ENCODE results near the gene SYT12. TPM values are rescaled to one million over a fixed set of nuclear protein-coding genes. Genes with fewer than 3 reads are reported as not detected.

SYT12 gene
- total RNA-seq, 1 donor from 2014 or later: 0.08 TPM

DNA sequence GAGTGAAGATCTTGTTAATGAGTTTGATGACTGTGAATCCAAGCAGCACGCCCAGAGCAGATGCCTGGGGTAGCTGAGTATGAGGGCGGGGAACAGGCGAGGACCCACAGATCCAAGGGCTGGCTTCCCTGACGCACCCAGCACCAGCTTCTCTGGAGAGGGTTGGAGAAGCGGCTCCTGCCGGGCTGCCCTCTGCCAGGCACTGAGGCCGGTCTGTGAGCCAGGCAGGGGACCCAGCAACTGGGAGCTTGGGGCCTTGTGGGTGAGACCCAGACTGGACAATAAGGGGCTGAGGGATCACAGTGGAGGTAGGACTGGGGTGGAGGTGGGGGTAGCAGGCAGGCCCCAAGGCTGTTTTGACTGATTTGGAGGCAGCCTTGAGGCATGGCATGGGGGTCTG, 8.6 kb upstream of the SYT12 start:
- no peak for DNase-seq (ENCODE audit: low read depth)

DNA sequence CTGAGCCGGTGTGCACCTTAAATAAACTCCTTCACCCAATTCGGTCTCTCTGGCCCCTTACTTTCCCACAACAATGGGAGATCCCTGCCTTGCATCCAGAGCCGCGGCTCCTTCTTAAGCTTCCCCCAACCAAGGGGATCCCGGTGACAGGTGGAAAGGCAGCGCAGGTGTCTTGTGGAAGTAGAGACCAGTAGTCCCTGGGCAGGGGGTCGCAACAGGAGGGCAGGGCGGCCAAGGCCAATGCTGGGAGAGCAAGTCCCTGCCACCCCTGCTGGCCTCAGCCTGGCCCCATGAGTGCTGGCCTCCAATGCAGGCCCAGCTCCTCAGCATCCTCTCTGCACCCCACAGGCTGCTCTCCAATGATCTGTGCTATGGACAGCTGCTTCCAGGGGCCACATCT, 7.9 kb upstream of the SYT12 start:
- TF ChIP-seq, protein P1, sequence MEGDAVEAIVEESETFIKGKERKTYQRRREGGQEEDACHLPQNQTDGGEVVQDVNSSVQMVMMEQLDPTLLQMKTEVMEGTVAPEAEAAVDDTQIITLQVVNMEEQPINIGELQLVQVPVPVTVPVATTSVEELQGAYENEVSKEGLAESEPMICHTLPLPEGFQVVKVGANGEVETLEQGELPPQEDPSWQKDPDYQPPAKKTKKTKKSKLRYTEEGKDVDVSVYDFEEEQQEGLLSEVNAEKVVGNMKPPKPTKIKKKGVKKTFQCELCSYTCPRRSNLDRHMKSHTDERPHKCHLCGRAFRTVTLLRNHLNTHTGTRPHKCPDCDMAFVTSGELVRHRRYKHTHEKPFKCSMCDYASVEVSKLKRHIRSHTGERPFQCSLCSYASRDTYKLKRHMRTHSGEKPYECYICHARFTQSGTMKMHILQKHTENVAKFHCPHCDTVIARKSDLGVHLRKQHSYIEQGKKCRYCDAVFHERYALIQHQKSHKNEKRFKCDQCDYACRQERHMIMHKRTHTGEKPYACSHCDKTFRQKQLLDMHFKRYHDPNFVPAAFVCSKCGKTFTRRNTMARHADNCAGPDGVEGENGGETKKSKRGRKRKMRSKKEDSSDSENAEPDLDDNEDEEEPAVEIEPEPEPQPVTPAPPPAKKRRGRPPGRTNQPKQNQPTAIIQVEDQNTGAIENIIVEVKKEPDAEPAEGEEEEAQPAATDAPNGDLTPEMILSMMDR (IDR thresholded peaks at IDR 0.05; ENCODE audit: insufficient read depth, low read length, poor library complexity, severe bottlenecking): no peak
- Histone ChIP-seq H3K36me3 (ENCODE audit: control insufficient read depth, insufficient read depth, low read length) (no peaks in the 10 kb centered on the region), H3K27me3 (ENCODE audit: control insufficient read depth, insufficient read depth, low read length) (no peaks in the 10 kb centered on the region), H3K4me3 (ENCODE audit: low read depth, low read length) (no peak overlapping the region)
- no peak for DNase-seq (ENCODE audit: low read depth)

More for the DNA sequence above, 8.6 kb upstream of the SYT12 start:
- Histone ChIP-seq H3K36me3 (ENCODE audit: control insufficient read depth, insufficient read depth, low read length) (no peaks in the 10 kb centered on the region), H3K27me3 (ENCODE audit: control insufficient read depth, insufficient read depth, low read length) (no peaks in the 10 kb centered on the region), H3K4me3 (ENCODE audit: low read depth, low read length) (no peak overlapping the region)
- TF ChIP-seq, protein P1 (IDR thresholded peaks at IDR 0.05; ENCODE audit: insufficient read depth, low read length, poor library complexity, severe bottlenecking): no peak

DNA sequence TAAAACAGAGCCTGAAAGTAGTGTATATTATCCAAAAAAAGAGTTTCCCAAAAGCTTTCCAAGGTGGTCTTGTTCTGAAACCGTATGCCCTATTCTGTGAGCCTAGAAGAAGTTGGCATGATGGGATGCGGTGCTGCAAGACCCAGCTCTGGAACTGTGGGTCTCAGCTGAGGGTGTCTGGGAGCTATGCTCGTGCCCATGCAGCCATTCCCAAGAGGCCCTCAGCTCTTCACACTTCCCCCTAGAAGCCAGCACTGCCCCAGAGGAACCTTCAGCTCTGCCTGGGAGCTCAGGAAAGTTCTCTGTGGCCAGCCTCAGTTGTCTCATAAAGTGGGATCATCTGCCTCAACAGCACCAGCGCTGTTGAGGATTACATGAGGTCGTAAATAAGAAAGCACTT, 6.4 kb upstream of the SYT12 start:
- Histone ChIP-seq H3K27me3 (ENCODE audit: control insufficient read depth, insufficient read depth, low read length) (no peaks in the 10 kb centered on the region), H3K36me3 (ENCODE audit: control insufficient read depth, insufficient read depth, low read length) (no peaks in the 10 kb centered on the region), H3K4me3 (ENCODE audit: low read depth, low read length) (no peak overlapping the region)
- no peak for DNase-seq (ENCODE audit: low read depth)
- TF ChIP-seq, protein P1 (IDR thresholded peaks at IDR 0.05; ENCODE audit: insufficient read depth, low read length, poor library complexity, severe bottlenecking): no peak

DNA sequence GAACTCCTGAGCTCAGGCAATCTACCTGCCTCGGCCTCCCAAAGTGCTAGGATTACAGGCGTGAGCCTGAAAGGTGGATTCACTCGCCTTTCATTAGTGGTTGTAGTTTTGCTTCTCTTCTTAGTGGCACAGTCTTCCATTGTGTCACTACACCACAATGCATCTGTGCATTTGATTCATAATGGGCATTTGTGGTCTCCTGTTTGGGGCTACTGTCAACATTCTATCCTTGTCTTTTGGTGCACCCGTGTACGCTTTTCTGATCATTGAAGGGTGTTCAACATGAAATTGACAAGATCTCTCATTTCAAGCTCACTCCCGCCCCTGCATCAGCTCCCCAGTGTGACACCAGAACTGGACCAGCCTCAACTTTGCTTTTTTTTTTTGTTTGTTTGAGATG, 2.0 kb upstream of the SYT12 start:
- TF ChIP-seq, protein P1 (IDR thresholded peaks at IDR 0.05; ENCODE audit: insufficient read depth, low read length, poor library complexity, severe bottlenecking): no peak
- H3K27me3 ChIP-seq (ENCODE audit: control insufficient read depth, insufficient read depth, low read length): no peaks in the 10 kb centered on the region
- H3K4me3 ChIP-seq (ENCODE audit: low read depth, low read length): no peak overlapping the region
- H3K36me3 ChIP-seq (ENCODE audit: control insufficient read depth, insufficient read depth, low read length): no peaks in the 10 kb centered on the region
- DNase-seq (ENCODE audit: low read depth): no peak

DNA sequence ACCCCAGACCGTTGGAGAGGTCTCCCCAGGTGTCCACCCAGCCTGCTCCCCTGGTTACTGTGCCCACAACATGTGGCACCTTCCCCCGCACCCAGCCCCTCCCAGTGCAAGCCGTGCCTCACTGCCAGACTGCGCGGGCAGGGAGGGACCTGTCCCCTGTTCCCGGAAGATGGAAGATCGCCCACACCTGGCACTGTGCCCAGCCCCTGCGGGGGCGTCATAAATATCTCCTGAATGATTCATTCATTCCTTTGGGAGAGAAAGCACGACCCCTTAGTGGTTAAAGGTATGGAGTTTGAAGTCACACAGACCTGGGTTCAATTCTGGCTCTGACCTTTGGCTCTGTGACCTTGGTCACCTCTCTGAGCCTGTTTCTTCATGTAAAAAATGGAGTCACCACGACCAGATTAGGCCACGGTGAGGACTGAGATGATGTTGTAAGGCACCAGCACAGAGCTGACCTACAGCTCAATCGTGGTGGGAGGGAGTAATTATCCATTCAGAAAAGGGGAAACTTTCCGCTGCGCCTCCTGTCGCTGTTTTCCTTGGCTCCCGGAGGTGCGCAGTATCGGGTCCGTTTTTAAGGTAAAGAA, 497 bp upstream of the SYT12 start:
- peak; percentile 63 for DNase-seq (ENCODE audit: low read depth)
- H3K27me3 ChIP-seq (ENCODE audit: control insufficient read depth, insufficient read depth, low read length): no peaks in the 10 kb centered on the region
- no peaks in the 10 kb centered on the region for H3K36me3 ChIP-seq (ENCODE audit: control insufficient read depth, insufficient read depth, low read length)
- H3K4me3 ChIP-seq (ENCODE audit: low read depth, low read length): peak overlapping the region; percentile 42
- TF ChIP-seq, protein P1 (IDR thresholded peaks at IDR 0.05; ENCODE audit: insufficient read depth, low read length, poor library complexity, severe bottlenecking): no peak

DNA sequence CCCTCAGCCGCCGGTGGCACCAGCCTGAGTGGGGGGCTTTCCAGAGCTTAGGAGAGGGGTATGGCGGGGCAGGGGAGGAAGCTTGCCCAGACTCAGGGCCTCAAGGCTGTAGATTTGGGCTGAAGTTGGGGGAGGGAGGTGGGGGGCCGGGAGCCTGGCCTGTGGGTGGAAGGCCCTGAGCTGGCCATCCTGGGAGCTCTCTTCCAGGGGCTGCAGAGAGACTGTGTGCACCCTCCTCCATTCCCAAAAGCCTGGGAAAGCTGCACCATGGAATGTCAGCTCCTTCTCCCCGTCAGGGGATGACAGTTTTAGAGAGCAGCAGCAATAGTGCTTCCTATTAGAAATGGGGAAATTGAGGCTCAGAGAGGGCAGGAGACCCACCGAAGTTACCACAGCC, 1.0 kb downstream of the SYT12 start:
- TF ChIP-seq, protein P1 (IDR thresholded peaks at IDR 0.05; ENCODE audit: insufficient read depth, low read length, poor library complexity, severe bottlenecking): no peak
- no peaks in the 10 kb centered on the region for H3K27me3 ChIP-seq (ENCODE audit: control insufficient read depth, insufficient read depth, low read length)
- no peak for DNase-seq (ENCODE audit: low read depth)
- no peaks in the 10 kb centered on the region for H3K36me3 ChIP-seq (ENCODE audit: control insufficient read depth, insufficient read depth, low read length)
- peak overlapping the region; percentile 42 for H3K4me3 ChIP-seq (ENCODE audit: low read depth, low read length)

Measured in kidney epithelial cell (primary cell).